Left lobe of liver (tissue), 2 donors: ENCODE data around the gene CDH22. TPM values are rescaled to one million over a fixed set of nuclear protein-coding genes. Genes with fewer than 3 reads are reported as not detected.

Experiments used
- ATAC-seq: fragments of 200-7000 bp; cut with Tn5 transposase; one replicate; pipeline ENCODE4 v1.9.1; 2020; ENCODE audit warnings: mild to moderate bottlenecking, moderate library complexity
- DNase-seq: peaks from one replicate; pipeline ENCODE4 v3.0.0-alpha.2; 2020; ENCODE audit warnings: low spot score
- total RNA-seq: library from RNA; stranded (reverse); gene quantifications from one replicate; pipeline ENCODE4 v1.2.1, GENCODE V29; 2021
- donor health status: DM: no; HTN: no; CAD: no; lungs with moderate emphysema.
- donor health status: DM: no; HTN: yes; CAD: no.

CDH22 gene
- total RNA-seq, 1 donor from 2014 or later = 0.08 TPM

GRCh38 chr20:46157076-46157592 is 151.2 kb downstream of the CDH22 start:
- DNase-seq = no peak
- ATAC-seq = no peak

GRCh38 chr20:46156065-46156464 is 152.2 kb downstream of the CDH22 start:
- ATAC-seq (no peak), DNase-seq (no peak)

GRCh38 chr20:46154796-46155195 is 153.5 kb downstream of the CDH22 start:
- no peak for DNase-seq
- no peak for ATAC-seq

- no peak for DNase-seq
- no peak for ATAC-seq
These were observed 154.0 kb downstream of the CDH22 start for GRCh38 chr20:46154305-46154704.

GRCh38 chr20:46152824-46153586 is 155.3 kb downstream of the CDH22 start:
- no peak for ATAC-seq
- no peak for DNase-seq

- no peak for DNase-seq
- peak; percentile 31 for ATAC-seq
These were observed 156.4 kb downstream of the CDH22 start for GRCh38 chr20:46151936-46152335.

GRCh38 chr20:46150943-46151342 is 157.4 kb downstream of the CDH22 start:
- ATAC-seq = no peak

GRCh38 chr20:46148313-46149208 is 159.7 kb downstream of the CDH22 start:
- no peak for ATAC-seq
- DNase-seq = no peak

More at GRCh38 chr20:46150943-46151342, 157.4 kb downstream of the CDH22 start:
- DNase-seq = no peak

GRCh38 chr20:46145713-46146112 is 162.6 kb downstream of the CDH22 start:
- ATAC-seq (no peak), DNase-seq (no peak)

- ATAC-seq (no peak), DNase-seq (no peak)
These were observed 163.8 kb downstream of the CDH22 start for GRCh38 chr20:46144432-46145025.

GRCh38 chr20:46142124-46142523 is 166.2 kb downstream of the CDH22 start:
- DNase-seq = no peak
- no peak for ATAC-seq

- no peak for ATAC-seq
- DNase-seq = no peak
These were observed 168.3 kb downstream of the CDH22 start for GRCh38 chr20:46139908-46140482.

GRCh38 chr20:46139266-46139889 is 168.9 kb downstream of the CDH22 start:
- DNase-seq (no peak), ATAC-seq (no peak)

- DNase-seq (no peak), ATAC-seq (no peak)
These were observed 170.5 kb downstream of the CDH22 start for GRCh38 chr20:46137816-46138215.

- ATAC-seq (no peak), DNase-seq (no peak)
These were observed 172.3 kb downstream of the CDH22 start for GRCh38 chr20:46135856-46136633.

- DNase-seq (no peak), ATAC-seq (no peak)
These were observed 173.6 kb downstream of the CDH22 start for GRCh38 chr20:46134716-46135115.

- DNase-seq = no peak
- no peak for ATAC-seq
These were observed 174.2 kb downstream of the CDH22 start for GRCh38 chr20:46133886-46134654.

GRCh38 chr20:46132705-46133120 is 175.6 kb downstream of the CDH22 start:
- ATAC-seq (peak; percentile 85), DNase-seq (peak; percentile 60)

GRCh38 chr20:46131396-46131795 is 176.9 kb downstream of the CDH22 start:
- ATAC-seq (no peak), DNase-seq (no peak)
